Neural progenitor cell (in vitro differentiated cells): ENCODE measurements around the gene YIPF2. TPM values are rescaled to one million over a fixed set of nuclear protein-coding genes. Genes with fewer than 3 reads are reported as not detected.

Source experiments
- DNase-seq: peaks from one replicate; pipeline ENCODE4 v3.0.0-alpha.2; 2016; ENCODE audit warnings: low spot score
- H2AFZ ChIP-seq: fragments of 200-600 bp; sonication (generic); replicated peaks from 2 replicates; pipeline ENCODE4 v1.6.1; 2016; ENCODE audit warnings: antibody characterized with exemption
- H3F3A ChIP-seq: fragments of 200-600 bp; sonication (generic); 2 replicates; pipeline ENCODE4 v1.6.1; 2016; ENCODE audit warnings: antibody characterized with exemption, low read depth
- H3K27ac ChIP-seq: fragments of 200-600 bp; sonication (generic); 2 replicates; pipeline ENCODE4 v1.5.1; 2016; ENCODE audit warnings: mild to moderate bottlenecking
- H3K27me3 ChIP-seq: fragments of 200-600 bp; sonication (generic); 2 replicates; pipeline ENCODE4 v1.6.1; 2016; ENCODE audit warnings: mild to moderate bottlenecking, moderate library complexity
- H3K36me3 ChIP-seq: fragments of 200-600 bp; sonication (generic); 2 replicates; pipeline ENCODE4 v1.5.1; 2016
- H3K4me1 ChIP-seq: fragments of 200-600 bp; sonication (generic); 2 replicates; pipeline ENCODE4 v1.6.1; 2016; ENCODE audit warnings: mixed run types
- H3K4me2 ChIP-seq: fragments of 200-600 bp; sonication (generic); 2 replicates; pipeline ENCODE4 v1.6.1; 2016
- H3K4me3 ChIP-seq: fragments of 200-600 bp; sonication (generic); 2 replicates; pipeline ENCODE4 v1.5.1; 2016
- H3K79me2 ChIP-seq: fragments of 200-600 bp; sonication (generic); 2 replicates; pipeline ENCODE4 v1.6.1; 2016; ENCODE audit warnings: low read depth
- H3K9ac ChIP-seq: fragments of 200-600 bp; sonication (generic); 2 replicates; pipeline ENCODE4 v1.6.1; 2016
- H3K9me3 ChIP-seq: fragments of 200-600 bp; sonication (generic); 2 replicates; pipeline ENCODE4 v1.5.1; 2016; ENCODE audit warnings: low read depth
- H4K20me1 ChIP-seq: fragments of 200-600 bp; sonication (generic); 2 replicates; pipeline ENCODE4 v1.6.1; 2016; ENCODE audit warnings: low read depth
- H3K27ac Mint-ChIP-seq: 3 replicates; pipeline ENCODE4 v1.8.0; 2021; ENCODE audit warnings: mixed read lengths
- H3K27me3 Mint-ChIP-seq: 2 replicates; pipeline ENCODE4 v1.8.0; 2022; ENCODE audit warnings: low read depth, mild to moderate bottlenecking, inconsistent platforms, moderate library complexity, mixed read lengths; ENCODE audit not compliant: insufficient read depth
- H3K36me3 Mint-ChIP-seq: 3 replicates; pipeline ENCODE4 v1.8.0; 2021; ENCODE audit warnings: mixed read lengths
- H3K4me1 Mint-ChIP-seq: 3 replicates; pipeline ENCODE4 v1.8.0; 2021; ENCODE audit warnings: mixed read lengths
- H3K4me3 Mint-ChIP-seq: 3 replicates; pipeline ENCODE4 v1.8.0; 2021; ENCODE audit warnings: mild to moderate bottlenecking, moderate library complexity, mixed read lengths
- H3K9me3 Mint-ChIP-seq: 3 replicates; pipeline ENCODE4 v1.8.0; 2020; ENCODE audit warnings: mixed read lengths
- CTCF ChIP-seq: fragments of 200-600 bp; sonication (generic); IDR thresholded peaks from 2 replicates; pipeline ENCODE4 v1.5.1; 2017; ENCODE audit warnings: antibody characterized with exemption, mild to moderate bottlenecking
- EZH2 ChIP-seq: fragments of 200-600 bp; sonication (generic); IDR thresholded peaks from 2 replicates; pipeline ENCODE4 v1.6.1; 2017; ENCODE audit warnings: antibody characterized with exemption, mild to moderate bottlenecking, moderate library complexity
- EZH2phosphoT487 ChIP-seq: fragments of 200-600 bp; sonication (generic); IDR thresholded peaks from 2 replicates; pipeline ENCODE4 v1.6.1; 2017; ENCODE audit warnings: antibody characterized with exemption
- total RNA-seq: library from RNA; depleted of rRNA; stranded (reverse); fragments of >200 nt; gene quantifications from 2 replicates; pipeline ENCODE4 v1.2.3, GENCODE V29; 2015; ENCODE audit warnings: low replicate concordance

YIPF2 gene
- total RNA-seq, 1 donor from 2014 or later, result 11.9 TPM

- Histone ChIP-seq H3K79me2 (peaks cover 15% of the 10 kb centered on the region), H3K4me2 (no peak overlapping the region), H3K9me3 (no peaks in the 10 kb centered on the region), H4K20me1 (no peaks in the 10 kb centered on the region), H3K4me3 (no peak overlapping the region), H3K9ac (no peak overlapping the region), H3K36me3 (no peaks in the 10 kb centered on the region), H3F3A (peaks cover 15% of the 10 kb centered on the region), H3K4me1 (no peaks in the 10 kb centered on the region), H3K27ac (no peak overlapping the region), H3K27me3 (no peaks in the 10 kb centered on the region), H2AFZ (peak overlapping the region; percentile 96)
- Mint-ChIP-seq H3K27ac (peak overlapping the region; percentile 74), H3K4me3 (no peak overlapping the region), H3K9me3 (no peaks in the 10 kb centered on the region), H3K27me3 (peaks cover 9% of the 10 kb centered on the region), H3K36me3 (no peaks in the 10 kb centered on the region), H3K4me1 (peaks cover 5% of the 10 kb centered on the region)
- DNase-seq, result peak; percentile 96
- no peak for TF ChIP-seq EZH2phosphoT487
- no peak for TF ChIP-seq EZH2
- TF ChIP-seq CTCF, result peak; percentile 75
These were observed 8.2 kb upstream of the YIPF2 start for GRCh38 chr19:10936661-10937084.

GRCh38 chr19:10935371-10936059 is 7.1 kb upstream of the YIPF2 start:
- no peak overlapping the region for H3K4me3 Mint-ChIP-seq
- H3F3A ChIP-seq, result peaks cover 13% of the 10 kb centered on the region
- H3K27ac Mint-ChIP-seq, result no peak overlapping the region
- H3K9ac ChIP-seq, result no peak overlapping the region
- no peaks in the 10 kb centered on the region for H4K20me1 ChIP-seq
- H3K4me1 Mint-ChIP-seq, result peaks cover 5% of the 10 kb centered on the region
- H3K9me3 Mint-ChIP-seq, result no peaks in the 10 kb centered on the region
- peaks cover 5% of the 10 kb centered on the region for H3K27me3 Mint-ChIP-seq
- no peak overlapping the region for H2AFZ ChIP-seq
- no peak overlapping the region for H3K4me2 ChIP-seq
- H3K79me2 ChIP-seq, result peaks cover 24% of the 10 kb centered on the region
- no peaks in the 10 kb centered on the region for H3K9me3 ChIP-seq
- no peaks in the 10 kb centered on the region for H3K36me3 ChIP-seq
- DNase-seq, result no peak
- no peaks in the 10 kb centered on the region for H3K4me1 ChIP-seq
- H3K36me3 Mint-ChIP-seq, result no peaks in the 10 kb centered on the region
- H3K27ac ChIP-seq, result no peak overlapping the region
- no peak overlapping the region for H3K4me3 ChIP-seq
- no peaks in the 10 kb centered on the region for H3K27me3 ChIP-seq
- TF ChIP-seq CTCF, result no peak
- no peak for TF ChIP-seq EZH2
- TF ChIP-seq EZH2phosphoT487, result no peak

GRCh38 chr19:10929402-10929794 is 959 bp upstream of the YIPF2 start:
- peak overlapping the region; percentile 87 for H3K4me3 Mint-ChIP-seq
- no peaks in the 10 kb centered on the region for H3K27me3 Mint-ChIP-seq
- Histone ChIP-seq H3F3A (no peaks in the 10 kb centered on the region), H3K36me3 (no peaks in the 10 kb centered on the region), H3K9ac (peak overlapping the region; percentile 96), H3K4me3 (peak overlapping the region; percentile 98), H3K27me3 (no peaks in the 10 kb centered on the region), H4K20me1 (peaks cover 12% of the 10 kb centered on the region), H3K27ac (no peak overlapping the region), H2AFZ (no peak overlapping the region), H3K79me2 (peaks cover 51% of the 10 kb centered on the region), H3K9me3 (no peaks in the 10 kb centered on the region), H3K4me1 (peaks cover 6% of the 10 kb centered on the region), H3K4me2 (peak overlapping the region; percentile 97)
- no peak overlapping the region for H3K27ac Mint-ChIP-seq
- TF ChIP-seq CTCF (no peak), EZH2 (no peak), EZH2phosphoT487 (no peak)
- peaks cover 4% of the 10 kb centered on the region for H3K36me3 Mint-ChIP-seq
- peaks cover 13% of the 10 kb centered on the region for H3K4me1 Mint-ChIP-seq
- no peaks in the 10 kb centered on the region for H3K9me3 Mint-ChIP-seq
- DNase-seq, result peak; percentile 46
